Kidney (tissue), 14 donors: Measurements from ENCODE around the gene TTC33. TPM values are rescaled to one million over a fixed set of nuclear protein-coding genes. Genes with fewer than 3 reads are reported as not detected.

Experiments
- DNase-seq, 5 donors: peaks; one replicate each; pipeline ENCODE4 v3.0.0-alpha.2; 2013 to 2020
- FAIRE-seq: peaks from 2 replicates; lab custom pipeline; 2012; peaks lifted over from hg19 to GRCh38; lab: Jason Lieb, UNC
- H3K27ac ChIP-seq, 2 donors: one replicate each; pipeline ENCODE4 v1.7.0; 2013; ENCODE audit warnings: low read depth in 2 of 2, low read length in 2 of 2, inconsistent platforms in 1 of 2
- H3K27me3 ChIP-seq: one replicate; pipeline ENCODE4 v1.7.1; 2013; ENCODE audit warnings: low read length, inconsistent platforms; ENCODE audit not compliant: control insufficient read depth, insufficient read depth
- H3K36me3 ChIP-seq, 3 donors: one replicate each; pipeline versions ENCODE4 v1.7.0 to v1.7.1; 2013; ENCODE audit warnings: low read length in 3 of 3, control low read depth in 1 of 3, inconsistent platforms in 1 of 3; ENCODE audit not compliant: insufficient read depth in 3 of 3, control insufficient read depth in 2 of 3
- H3K4me1 ChIP-seq, 3 donors: one replicate each; pipeline versions ENCODE4 v1.7.0 to v1.7.1; 2013; ENCODE audit warnings: low read length in 3 of 3, inconsistent platforms in 1 of 3, low read depth in 1 of 3; ENCODE audit not compliant: control insufficient read depth in 2 of 3, insufficient read depth in 2 of 3
- H3K4me3 ChIP-seq, 3 donors: one replicate each; pipeline versions ENCODE4 v1.7.0 to v1.8.1; 2013; ENCODE audit warnings: low read length in 3 of 3, control low read depth in 1 of 3, inconsistent platforms in 1 of 3
- H3K9ac ChIP-seq, 3 donors: one replicate each; pipeline versions ENCODE4 v1.7.0 to v1.7.1; 2013; ENCODE audit warnings: low read length in 3 of 3, control low read depth in 1 of 3, inconsistent platforms in 1 of 3
- H3K9me3 ChIP-seq, 3 donors: one replicate each; pipeline versions ENCODE4 v1.7.0 to v1.7.1; 2013; ENCODE audit warnings: low read length in 3 of 3, control low read depth in 1 of 3, inconsistent platforms in 1 of 3; ENCODE audit not compliant: control insufficient read depth in 2 of 3, insufficient read depth in 1 of 3
- intact Hi-C: fragments of 100-400 bp; cut with DNase I; formaldehyde crosslinking; loops from one replicate; pipeline ENCODE4 v1.11.1; 2022
- polyA plus RNA-seq: library from polyadenylated mRNA; stranded (reverse); fragments of 350-450 nt; fragmentation: Illumina TruSeq; extraction: RNeasy Lipid Tissue Mini Kit (QIAGEN cat#74804); gene quantifications from one replicate; pipeline ENCODE4 v1.2.3, GENCODE V29; 2014; ENCODE audit warnings: low read depth, low replicate concordance; ENCODE audit not compliant: insufficient read depth
- total RNA-seq: library from RNA; stranded (reverse); fragmentation: NEBNext Ultra II Directional; extraction: Animal tissue kit (Norgen Biotek cat#: 25700); gene quantifications from one replicate; pipeline ENCODE4 v1.2.1, GENCODE V29; 2021
- TF ChIP-seq, protein P1 (sequence below): IDR thresholded peaks from 3 replicates; pipeline ENCODE4 v1.5.1; 2012; ENCODE audit warnings: mild to moderate bottlenecking, moderate library complexity, borderline replicate concordance; ENCODE audit not compliant: insufficient read depth; ENCODE audit errors: extremely low read depth
- donor health status: control.
- donor health status: control.
- donor health status: control.
- donor health status: control.
- donor health status: control.
- donor health status: DM: yes; HTN: yes; CAD: no.
- donor health status: Normal renal cell carcinoma (clear cell type).

Gene TTC33
- total and polyA plus RNA-seq, 2 donors from 2014 or later: 7.1 to 20.1 TPM

DNA sequence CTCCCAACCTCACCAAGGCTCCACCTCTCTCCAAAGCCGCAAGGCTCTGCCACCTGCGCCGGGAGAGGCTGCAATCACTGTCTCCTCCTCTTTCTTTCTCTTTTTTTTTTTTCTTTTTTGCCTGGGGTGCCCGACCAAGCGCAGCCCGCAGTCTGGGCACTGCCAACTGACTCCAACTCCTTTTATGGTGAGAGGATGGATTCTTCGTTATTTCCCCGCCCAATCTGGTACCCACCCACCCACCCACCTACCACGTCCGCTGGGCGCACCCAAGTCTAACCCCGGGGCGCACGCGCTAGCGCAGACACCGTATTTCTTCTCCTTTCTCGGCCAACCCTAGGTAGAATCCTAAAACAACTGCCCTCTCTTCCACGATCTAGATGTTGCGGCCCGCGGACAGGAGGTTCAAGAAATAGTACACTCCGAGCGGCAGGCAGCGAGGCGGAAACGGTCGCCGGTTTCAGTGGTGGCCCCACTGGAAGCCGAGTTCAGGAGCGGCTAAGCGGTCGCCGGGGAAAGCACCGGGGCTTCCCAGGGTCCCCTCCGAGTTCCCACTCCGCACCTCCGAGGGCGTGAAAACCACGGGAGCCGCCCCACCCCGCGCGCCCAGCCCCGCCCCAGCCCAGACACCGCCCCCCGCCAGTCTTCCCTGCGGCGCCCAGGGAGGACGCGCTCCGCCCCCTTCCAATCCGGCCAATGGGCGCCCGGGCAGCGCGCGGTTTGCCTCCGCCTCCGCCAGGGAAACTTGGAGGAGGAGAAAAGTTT lies 76.4 kb downstream of the TTC33 start:
- TF ChIP-seq, protein P1, sequence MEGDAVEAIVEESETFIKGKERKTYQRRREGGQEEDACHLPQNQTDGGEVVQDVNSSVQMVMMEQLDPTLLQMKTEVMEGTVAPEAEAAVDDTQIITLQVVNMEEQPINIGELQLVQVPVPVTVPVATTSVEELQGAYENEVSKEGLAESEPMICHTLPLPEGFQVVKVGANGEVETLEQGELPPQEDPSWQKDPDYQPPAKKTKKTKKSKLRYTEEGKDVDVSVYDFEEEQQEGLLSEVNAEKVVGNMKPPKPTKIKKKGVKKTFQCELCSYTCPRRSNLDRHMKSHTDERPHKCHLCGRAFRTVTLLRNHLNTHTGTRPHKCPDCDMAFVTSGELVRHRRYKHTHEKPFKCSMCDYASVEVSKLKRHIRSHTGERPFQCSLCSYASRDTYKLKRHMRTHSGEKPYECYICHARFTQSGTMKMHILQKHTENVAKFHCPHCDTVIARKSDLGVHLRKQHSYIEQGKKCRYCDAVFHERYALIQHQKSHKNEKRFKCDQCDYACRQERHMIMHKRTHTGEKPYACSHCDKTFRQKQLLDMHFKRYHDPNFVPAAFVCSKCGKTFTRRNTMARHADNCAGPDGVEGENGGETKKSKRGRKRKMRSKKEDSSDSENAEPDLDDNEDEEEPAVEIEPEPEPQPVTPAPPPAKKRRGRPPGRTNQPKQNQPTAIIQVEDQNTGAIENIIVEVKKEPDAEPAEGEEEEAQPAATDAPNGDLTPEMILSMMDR: no peak
- FAIRE-seq (no peak), DNase-seq (peak; percentile 94 to 98 (median 96))
- Histone ChIP-seq H3K9ac (peak overlapping the region; percentile 55 to 73 (median 67)), H3K4me3 (peak overlapping the region; percentile 76 to 83 (median 81)), H3K4me1 (peaks cover 0 to 11% (median 0%) of the 10 kb centered on the region in 3 donors), H3K36me3 (no peaks in the 10 kb centered on the region), H3K9me3 (no peaks in the 10 kb centered on the region), H3K27ac (peak overlapping the region; percentile 95 to 96), H3K27me3 (peaks cover 3% of the 10 kb centered on the region)
- intact Hi-C loops: no loop called here

DNA sequence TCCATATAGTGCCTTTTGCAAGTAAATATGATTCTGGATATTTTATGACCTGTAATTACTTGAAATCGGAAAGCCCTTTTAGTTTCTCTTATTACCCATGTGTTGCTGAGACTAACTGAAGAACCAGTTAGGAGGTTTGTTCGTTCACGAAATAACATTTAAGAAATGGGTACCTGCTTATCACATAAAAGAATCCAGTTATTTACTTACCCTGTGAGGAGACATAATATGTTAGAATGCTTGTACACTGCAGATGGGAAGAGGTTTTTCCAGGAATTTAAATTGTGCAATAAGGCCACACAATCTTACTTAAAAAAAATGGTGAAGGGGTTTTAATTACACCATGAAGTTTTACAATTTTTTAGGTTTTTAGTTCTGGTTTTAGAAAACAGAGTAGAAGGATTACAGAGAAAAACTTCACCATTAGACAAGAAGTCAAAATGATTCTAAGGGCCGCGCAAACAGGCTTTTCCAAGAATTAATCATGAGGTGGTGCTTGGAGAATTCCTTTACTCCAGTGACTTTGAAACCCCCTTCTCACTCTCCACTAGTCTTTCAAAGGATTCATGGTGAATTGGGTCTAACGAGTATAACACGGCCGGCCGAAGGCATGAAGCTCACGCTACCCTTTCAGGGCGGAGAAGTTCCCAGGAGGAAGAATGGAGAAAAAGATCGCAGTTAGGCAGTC lies 77.2 kb downstream of the TTC33 start:
- Histone ChIP-seq H3K36me3 (no peaks in the 10 kb centered on the region), H3K9me3 (no peaks in the 10 kb centered on the region), H3K27me3 (peaks cover 3% of the 10 kb centered on the region), H3K4me1 (peaks cover 0 to 11% (median 0%) of the 10 kb centered on the region in 3 donors), H3K27ac (peak overlapping the region; percentile 36 to 91), H3K4me3 (peak overlapping the region; percentile 74 to 83 (median 81)), H3K9ac (peak overlapping the region; percentile 29 to 73 (median 67))
- intact Hi-C loops: no loop called here
- FAIRE-seq: no peak
- TF ChIP-seq, protein P1: no peak
- no peak for DNase-seq

DNA sequence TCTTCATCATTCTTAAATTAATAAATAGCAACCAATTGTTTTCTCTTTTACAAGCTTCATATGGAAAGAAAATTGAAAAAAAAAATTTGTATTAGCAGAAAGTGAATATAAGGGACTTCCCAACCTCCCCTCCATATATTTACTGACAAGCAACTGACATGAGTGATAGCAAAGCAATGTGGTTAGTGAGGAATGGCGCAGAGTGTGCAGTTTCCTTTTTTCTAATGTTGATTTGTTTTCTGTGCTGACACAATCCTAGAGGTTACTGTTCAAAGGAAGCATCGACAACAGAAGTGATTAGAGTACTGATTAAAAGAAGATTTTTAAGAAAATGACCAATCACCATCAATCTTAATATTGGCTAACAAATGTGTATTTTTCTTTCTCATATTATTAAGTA lies 77.7 kb downstream of the TTC33 start:
- FAIRE-seq (no peak), DNase-seq (no peak)
- H3K4me1 ChIP-seq: peaks cover 0 to 11% (median 0%) of the 10 kb centered on the region in 3 donors
- no peaks in the 10 kb centered on the region for H3K9me3 ChIP-seq
- H3K36me3 ChIP-seq: no peaks in the 10 kb centered on the region
- H3K4me3 ChIP-seq: peak overlapping the region in 1 of 3 donors; percentile 44
- TF ChIP-seq, protein P1: no peak
- intact Hi-C loops: no loop called here
- no peak overlapping the region for H3K9ac ChIP-seq
- H3K27me3 ChIP-seq: peaks cover 3% of the 10 kb centered on the region
- no peak overlapping the region for H3K27ac ChIP-seq
